ENCODE results near the gene ECI2. TPM values are rescaled to one million over a fixed set of nuclear protein-coding genes. Genes with fewer than 3 reads are reported as not detected.
A peak's percentile ranks its signal among the peaks of the same experiment; 100 is the strongest.

ECI2 gene
- total RNA-seq, 4 donors from 2014 or later: 11.7 to 38.0 (median 19.1) TPM

GRCh38 chr6:4162370-4162769, 27.0 kb upstream of the ECI2 start:
- no peak overlapping the region for H3K4me3 ChIP-seq
- no peak overlapping the region for H3K27ac ChIP-seq
- no peaks in the 10 kb centered on the region for H3K27me3 ChIP-seq
- intact Hi-C loops (cut with DNase I): no loop called here
- H3K36me3 ChIP-seq: no peaks in the 10 kb centered on the region
- WGBS, 2 donors: 58 to 70% methylated on average over 1 of the region's 1 CpG
- no peaks in the 10 kb centered on the region for H3K4me1 ChIP-seq
- no peak for DNase-seq
- H3K9me3 ChIP-seq: no peaks in the 10 kb centered on the region
- no peak for TF ChIP-seq POLR2A (IDR thresholded peaks at IDR 0.05)
- TF ChIP-seq, protein P1, sequence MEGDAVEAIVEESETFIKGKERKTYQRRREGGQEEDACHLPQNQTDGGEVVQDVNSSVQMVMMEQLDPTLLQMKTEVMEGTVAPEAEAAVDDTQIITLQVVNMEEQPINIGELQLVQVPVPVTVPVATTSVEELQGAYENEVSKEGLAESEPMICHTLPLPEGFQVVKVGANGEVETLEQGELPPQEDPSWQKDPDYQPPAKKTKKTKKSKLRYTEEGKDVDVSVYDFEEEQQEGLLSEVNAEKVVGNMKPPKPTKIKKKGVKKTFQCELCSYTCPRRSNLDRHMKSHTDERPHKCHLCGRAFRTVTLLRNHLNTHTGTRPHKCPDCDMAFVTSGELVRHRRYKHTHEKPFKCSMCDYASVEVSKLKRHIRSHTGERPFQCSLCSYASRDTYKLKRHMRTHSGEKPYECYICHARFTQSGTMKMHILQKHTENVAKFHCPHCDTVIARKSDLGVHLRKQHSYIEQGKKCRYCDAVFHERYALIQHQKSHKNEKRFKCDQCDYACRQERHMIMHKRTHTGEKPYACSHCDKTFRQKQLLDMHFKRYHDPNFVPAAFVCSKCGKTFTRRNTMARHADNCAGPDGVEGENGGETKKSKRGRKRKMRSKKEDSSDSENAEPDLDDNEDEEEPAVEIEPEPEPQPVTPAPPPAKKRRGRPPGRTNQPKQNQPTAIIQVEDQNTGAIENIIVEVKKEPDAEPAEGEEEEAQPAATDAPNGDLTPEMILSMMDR (IDR thresholded peaks at IDR 0.05): no peak

DNA sequence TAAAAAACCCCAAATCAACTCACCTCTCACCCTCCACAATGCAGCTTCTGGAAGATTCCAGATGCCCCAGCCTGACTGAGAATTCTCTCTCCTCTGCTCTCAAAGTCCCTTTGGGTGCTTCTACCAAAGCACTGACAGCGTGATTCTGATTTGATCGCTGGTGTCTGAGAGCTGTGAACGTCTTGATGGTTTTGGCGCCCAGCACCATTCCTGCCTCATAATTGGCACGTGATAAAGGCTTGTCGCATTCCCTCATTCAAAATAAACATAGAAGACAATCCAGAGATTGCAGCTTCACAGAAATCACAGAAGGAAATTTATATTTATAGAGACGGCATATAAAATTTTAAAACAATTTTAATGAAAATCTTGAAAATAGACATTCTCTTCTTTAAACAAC, 24.1 kb upstream of the ECI2 start:
- intact Hi-C loops (cut with DNase I): loop anchor here (10.0 kb wide), 1 partner anchor 95 kb away; no protein-coding TSS in a partner anchor

GRCh38 chr6:4157506-4157905, 22.1 kb upstream of the ECI2 start:
- intact Hi-C loops (cut with DNase I): loop anchor here (10.0 kb wide), 1 partner anchor 93 kb away; no protein-coding TSS in a partner anchor
- Histone ChIP-seq H3K4me1 (peaks cover 0 to 3% (median 0%) of the 10 kb centered on the region in 3 donors), H3K9me3 (no peaks in the 10 kb centered on the region), H3K27me3 (no peaks in the 10 kb centered on the region), H3K27ac (no peak overlapping the region), H3K4me3 (no peak overlapping the region), H3K36me3 (no peaks in the 10 kb centered on the region)
- TF ChIP-seq, protein P1 (IDR thresholded peaks at IDR 0.05): no peak
- TF ChIP-seq POLR2A (IDR thresholded peaks at IDR 0.05): no peak
- no peak for DNase-seq
- WGBS, 2 donors: 73 to 86% methylated on average over 10 to 12 of the region's 12 CpGs

More for the DNA sequence above, 24.1 kb upstream of the ECI2 start:
- WGBS, 2 donors: 81 to 84% methylated on average over 7 of the region's 7 CpGs
- Histone ChIP-seq H3K27me3 (no peaks in the 10 kb centered on the region), H3K4me1 (peaks cover 0 to 3% (median 0%) of the 10 kb centered on the region in 3 donors), H3K4me3 (no peak overlapping the region), H3K9me3 (no peaks in the 10 kb centered on the region), H3K27ac (no peak overlapping the region), H3K36me3 (no peaks in the 10 kb centered on the region)
- no peak for DNase-seq
- TF ChIP-seq, protein P1 (IDR thresholded peaks at IDR 0.05): no peak
- TF ChIP-seq POLR2A (IDR thresholded peaks at IDR 0.05): no peak

- no peak for DNase-seq
- Histone ChIP-seq H3K4me1 (peaks cover 0 to 3% (median 0%) of the 10 kb centered on the region in 3 donors), H3K36me3 (no peaks in the 10 kb centered on the region), H3K27ac (no peak overlapping the region), H3K4me3 (no peak overlapping the region), H3K27me3 (no peaks in the 10 kb centered on the region), H3K9me3 (no peaks in the 10 kb centered on the region)
- TF ChIP-seq, protein P1 (IDR thresholded peaks at IDR 0.05): peak; percentile 64 to 86 (median 84)
- no peak for TF ChIP-seq POLR2A (IDR thresholded peaks at IDR 0.05)
- 0 to 1% methylated on average over 6 of the region's 6 CpGs for WGBS, 2 donors
- intact Hi-C loops (cut with DNase I): loop anchor here (10.0 kb wide), 1 partner anchor 91 kb away; no protein-coding TSS in a partner anchor
Measured at GRCh38 chr6:4155848-4156466, 20.6 kb upstream of the ECI2 start.

DNA sequence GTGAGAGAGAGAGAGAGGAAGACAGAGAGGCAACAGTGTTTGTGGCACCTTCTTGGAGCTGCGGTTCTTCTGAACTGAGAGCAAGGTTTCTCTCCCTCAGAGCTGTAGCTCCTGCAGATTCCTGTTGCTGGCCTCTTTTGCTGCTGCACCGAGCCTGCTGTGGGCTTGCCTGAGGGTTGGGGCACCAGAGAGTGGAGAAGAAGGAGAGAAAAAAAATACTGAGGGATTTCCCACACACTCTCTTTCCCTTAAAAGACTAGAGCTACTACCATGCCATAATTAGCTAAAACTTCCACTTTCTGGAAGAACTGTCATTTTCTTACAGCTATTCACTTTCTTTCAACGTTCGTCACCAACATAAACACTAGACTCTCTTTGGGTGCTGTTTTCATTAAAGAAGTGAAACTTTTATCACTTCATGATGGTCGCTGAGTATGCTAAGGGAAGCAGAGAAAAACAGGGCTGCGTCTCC, 18.2 kb upstream of the ECI2 start:
- Histone ChIP-seq H3K27me3 (no peaks in the 10 kb centered on the region), H3K4me1 (peaks cover 0 to 3% (median 0%) of the 10 kb centered on the region in 3 donors), H3K4me3 (no peak overlapping the region), H3K36me3 (no peaks in the 10 kb centered on the region), H3K9me3 (no peaks in the 10 kb centered on the region), H3K27ac (no peak overlapping the region)
- 84 to 89% methylated on average over 6 of the region's 6 CpGs for WGBS, 2 donors
- TF ChIP-seq POLR2A (IDR thresholded peaks at IDR 0.05): no peak
- TF ChIP-seq, protein P1 (IDR thresholded peaks at IDR 0.05): no peak
- no peak for DNase-seq
- intact Hi-C loops (cut with DNase I): loop anchor here (10.0 kb wide), 1 partner anchor 89 kb away; no protein-coding TSS in a partner anchor

All from esophagus squamous epithelium (tissue), 5 donors.